Eye (tissue), 1 donor: Measurements from ENCODE around the gene PRKG1.
"Not testable (repeated sequence)": the region's sequence is repeated elsewhere in the genome, so short reads cannot be mapped to it uniquely, and the experiment has no call there.

ENCODE experiments used
- DNase-seq: peaks from one replicate; pipeline ENCODE4 v3.0.0-alpha.2; 2015

PRKG1 gene

GRCh38 chr10:51669041-51669440 is 594.8 kb downstream of the PRKG1 start:
- no peak for DNase-seq

- no peak for DNase-seq
Measured at GRCh38 chr10:51672039-51672535, 597.8 kb downstream of the PRKG1 start.

DNA sequence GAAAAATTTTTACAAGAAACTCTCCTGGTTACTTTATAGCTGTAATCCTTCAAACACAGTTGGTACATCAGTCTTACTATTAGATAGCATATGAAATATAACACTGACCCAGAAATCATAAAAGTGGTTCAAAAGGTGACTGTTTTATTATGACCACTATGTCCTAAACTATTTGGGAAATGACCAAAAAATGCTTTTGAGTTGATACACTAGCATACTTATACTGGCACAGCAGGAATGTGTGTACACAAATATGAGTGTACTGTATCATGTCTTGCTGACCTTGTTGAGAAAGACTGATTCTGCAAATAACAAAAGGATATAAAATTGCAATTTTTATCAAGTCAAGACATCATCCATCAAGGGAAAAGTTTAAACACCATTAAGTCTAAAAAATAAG is 600.8 kb downstream of the PRKG1 start:
- DNase-seq, result no peak

DNA sequence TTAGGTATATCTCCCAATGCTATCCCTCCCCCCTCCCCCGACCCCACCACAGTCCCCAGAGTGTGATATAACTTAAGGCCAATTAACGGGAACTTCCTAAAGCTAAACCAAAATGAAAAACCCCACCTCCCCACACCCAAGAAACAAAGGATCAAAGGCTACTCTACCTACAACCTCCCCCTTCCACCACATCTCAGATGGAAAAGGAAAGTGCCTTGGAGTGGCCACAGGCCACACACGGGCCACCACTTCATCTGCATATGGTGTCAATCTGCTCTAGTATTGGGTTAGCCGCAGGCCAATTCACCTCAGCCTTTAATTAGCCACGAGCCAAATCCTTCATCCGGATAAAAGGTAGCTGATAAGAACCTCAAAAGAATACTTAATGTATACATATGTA is 605.6 kb downstream of the PRKG1 start:
- no peak for DNase-seq

DNA sequence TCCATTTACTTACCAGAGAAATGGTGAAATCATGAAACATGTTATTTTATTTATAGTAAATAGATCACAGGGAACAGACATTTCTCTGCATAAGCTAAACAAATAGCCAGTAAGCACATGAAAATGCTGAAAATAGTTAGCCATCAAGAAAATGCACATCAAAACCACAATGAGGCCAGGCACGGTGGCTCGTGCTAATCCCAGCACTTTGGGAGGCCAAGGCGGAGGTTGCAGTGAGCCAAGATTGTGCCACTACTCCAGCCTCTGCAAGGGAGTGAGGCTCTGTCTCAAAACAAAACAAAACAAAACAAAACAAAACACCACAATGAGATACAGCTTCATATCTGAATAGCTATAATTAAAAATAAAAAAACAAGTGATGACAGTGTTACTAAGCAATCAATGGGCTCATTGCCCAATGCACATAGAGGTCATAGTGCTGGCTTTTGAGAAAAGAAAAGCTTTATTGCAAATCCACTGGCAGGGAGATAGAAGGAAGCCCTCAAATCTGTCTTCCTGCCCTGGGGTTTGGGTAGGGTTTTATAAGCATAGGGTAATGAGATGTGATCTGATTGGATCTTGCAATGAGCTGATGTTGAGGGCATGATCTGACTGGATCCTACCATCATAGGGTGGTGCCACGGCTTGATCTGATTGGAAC is 608.9 kb downstream of the PRKG1 start:
- DNase-seq, result no peak

DNA sequence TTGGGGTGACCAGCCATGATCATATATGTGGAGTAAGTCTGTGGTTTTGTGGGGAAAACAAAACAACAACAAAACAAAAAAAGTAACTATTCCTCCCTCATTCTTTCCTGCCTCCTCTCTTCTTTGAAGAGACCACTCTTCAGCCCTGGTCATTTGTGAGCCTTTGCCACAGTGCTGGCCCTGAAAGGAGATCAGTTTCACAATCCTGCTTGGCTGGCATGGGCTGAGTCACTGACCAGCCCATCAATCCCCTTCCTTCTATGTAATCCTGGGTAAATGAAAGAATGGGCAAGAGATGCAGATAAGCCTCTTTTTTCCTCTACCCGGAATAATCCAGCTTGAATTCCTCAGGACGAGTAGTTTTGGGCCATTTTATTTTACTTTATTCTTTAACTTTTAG is 611.5 kb downstream of the PRKG1 start:
- DNase-seq, result no peak

GRCh38 chr10:51687296-51687695 is 613.0 kb downstream of the PRKG1 start:
- DNase-seq, result no peak

- DNase-seq, result not testable (repeated sequence)
Measured at GRCh38 chr10:51688826-51689225, 614.5 kb downstream of the PRKG1 start.

DNA sequence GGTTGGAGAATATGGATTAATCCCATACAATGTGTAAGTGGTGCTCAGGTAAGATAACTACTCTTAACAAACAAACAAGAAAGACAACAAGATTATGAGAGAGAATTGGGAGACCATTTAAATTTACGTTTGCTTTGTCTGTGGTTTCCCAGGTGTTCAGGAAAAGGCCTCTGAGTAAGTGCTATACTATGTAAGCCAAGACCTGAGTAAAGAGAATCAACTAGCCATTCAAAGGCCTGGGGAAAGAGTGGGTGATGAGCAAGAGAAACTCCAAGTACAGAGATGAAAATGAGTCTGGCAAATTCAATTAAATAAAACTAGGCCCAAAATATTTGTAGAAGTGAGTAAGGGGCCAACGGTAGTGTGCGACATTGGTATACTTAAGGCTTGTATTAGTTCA is 615.2 kb downstream of the PRKG1 start:
- DNase-seq, result no peak

GRCh38 chr10:51691135-51691534 is 616.8 kb downstream of the PRKG1 start:
- no peak for DNase-seq

- no peak for DNase-seq
Measured at GRCh38 chr10:51694086-51694768, 619.9 kb downstream of the PRKG1 start.

DNA sequence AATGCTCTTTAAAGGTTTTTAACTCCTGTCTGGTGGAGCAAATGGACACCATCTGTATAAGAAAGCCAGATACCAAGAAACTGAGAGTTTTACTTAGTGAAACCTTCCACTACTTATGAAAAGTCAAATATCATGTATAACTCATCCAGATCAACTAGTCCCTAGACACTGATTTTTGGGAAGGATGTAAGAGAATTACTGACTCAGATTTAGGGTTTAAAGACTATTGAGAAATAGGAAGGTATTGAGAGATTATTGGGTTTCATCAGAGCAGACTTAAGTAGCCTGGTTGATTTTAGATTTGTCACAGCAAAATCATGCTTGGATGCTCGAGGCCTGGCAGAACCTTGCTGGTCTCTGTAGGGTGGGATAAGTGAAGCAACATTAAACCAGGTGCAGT is 622.0 kb downstream of the PRKG1 start:
- DNase-seq, result no peak

GRCh38 chr10:51698473-51699063 is 624.3 kb downstream of the PRKG1 start:
- no peak for DNase-seq

DNA sequence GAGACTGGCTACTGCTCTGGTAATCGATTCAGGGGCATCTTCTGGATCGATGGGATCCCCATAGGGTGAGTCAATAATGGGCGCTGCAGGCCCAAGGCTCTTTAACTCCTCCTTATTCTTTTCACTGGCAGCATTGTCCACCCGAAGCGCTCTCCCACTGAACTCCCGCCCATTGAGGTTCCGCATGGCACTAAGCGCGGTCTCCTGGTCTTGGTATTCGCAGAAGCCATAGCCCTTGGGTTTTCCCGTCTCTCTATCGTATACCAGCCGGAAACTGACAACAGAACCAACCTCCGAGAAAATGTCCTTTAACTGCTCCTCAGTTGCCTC is 624.8 kb downstream of the PRKG1 start:
- DNase-seq, result no peak

GRCh38 chr10:51699475-51700227 is 625.4 kb downstream of the PRKG1 start, which contains the start of gene CSTF2T:
CSTF2T (minus strand) TSS chr10:51699595; CDS start chr10:51699549, 46 bp downstream.
- DNase-seq, result peak; percentile 99

DNA sequence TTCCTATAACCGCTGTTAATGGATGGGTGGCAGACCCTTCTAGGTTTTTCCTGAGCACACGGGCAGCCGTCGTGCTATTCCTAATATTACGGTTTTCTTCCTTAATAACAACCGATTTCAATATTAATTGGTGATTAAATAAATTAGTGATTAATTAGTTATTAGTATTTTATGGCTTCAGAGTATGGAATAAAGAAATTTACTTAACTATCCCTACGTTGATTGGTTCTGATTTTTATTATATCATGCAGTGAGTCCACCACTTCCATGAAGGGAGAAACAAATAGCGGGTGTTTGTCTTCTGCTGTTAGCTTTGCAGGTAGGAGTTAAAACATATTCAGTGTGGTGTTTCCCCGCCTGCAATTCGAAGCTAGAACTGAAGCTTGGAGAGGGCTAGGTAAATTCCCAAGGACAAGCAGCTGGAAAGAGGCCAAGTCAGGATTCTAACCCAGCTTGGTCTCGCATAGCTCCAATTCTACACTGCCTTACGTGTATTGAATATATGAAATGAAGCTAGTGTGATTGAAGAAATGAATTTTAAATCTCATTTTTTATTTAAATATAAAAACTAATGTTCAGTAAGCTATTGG is 626.0 kb downstream of the PRKG1 start:
- DNase-seq, result peak; percentile 76

DNA sequence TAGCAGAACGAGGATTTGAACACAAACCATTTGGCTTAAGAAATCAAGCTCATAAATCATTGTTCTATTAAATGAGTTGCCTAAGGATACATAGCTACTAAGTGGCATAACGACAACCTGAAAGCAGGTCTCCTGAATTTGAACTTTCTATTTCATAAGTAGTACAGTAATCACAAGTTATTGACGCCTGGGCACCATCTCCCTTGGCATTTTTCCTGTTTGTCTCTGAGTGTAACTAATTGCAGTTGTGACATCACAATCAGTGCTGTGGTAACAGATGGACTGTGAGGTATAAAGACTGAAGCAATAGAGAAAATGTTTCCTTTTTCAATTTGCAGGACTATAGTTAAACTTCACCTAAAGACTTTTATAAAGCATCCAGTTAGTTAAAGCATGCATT is 631.5 kb downstream of the PRKG1 start:
- DNase-seq, result no peak

DNA sequence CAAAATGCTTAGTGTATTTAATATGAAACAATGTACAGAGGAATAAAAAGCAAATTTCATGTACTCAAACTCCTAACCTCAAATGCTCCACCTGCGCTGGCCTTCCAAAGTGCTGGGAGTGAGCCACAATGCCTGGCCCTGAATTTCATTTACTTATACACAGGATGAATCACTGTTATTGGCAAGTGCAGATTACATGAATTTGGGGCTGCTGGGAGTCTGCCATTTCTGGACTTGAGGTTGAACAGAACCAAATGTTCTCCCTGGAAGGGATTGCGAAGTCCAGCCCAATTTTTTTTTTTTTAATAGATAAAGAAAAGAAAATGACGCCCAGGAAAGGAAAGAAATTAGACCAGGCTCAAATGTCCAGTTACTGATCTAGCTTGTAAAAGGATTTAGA is 631.9 kb downstream of the PRKG1 start:
- peak; percentile 36 for DNase-seq

DNA sequence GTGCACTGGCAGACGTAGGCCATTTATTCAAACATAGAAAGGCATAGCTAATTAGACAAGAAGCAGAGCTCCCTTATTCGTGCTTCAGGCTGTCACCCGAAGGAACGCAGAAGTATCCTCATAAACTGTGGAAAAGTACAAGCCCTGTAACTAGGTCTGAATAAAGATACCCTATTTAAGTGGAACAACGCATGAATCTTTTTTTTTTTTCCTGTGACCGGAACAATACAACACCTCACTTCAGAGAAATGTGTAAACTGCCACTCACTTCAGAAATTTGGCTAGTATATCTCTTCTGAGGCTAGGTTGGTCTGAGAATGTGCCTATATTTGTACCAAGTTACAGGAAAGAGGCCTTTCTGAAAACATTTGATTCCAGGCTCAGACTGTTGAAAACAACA is 633.1 kb downstream of the PRKG1 start:
- no peak for DNase-seq

DNA sequence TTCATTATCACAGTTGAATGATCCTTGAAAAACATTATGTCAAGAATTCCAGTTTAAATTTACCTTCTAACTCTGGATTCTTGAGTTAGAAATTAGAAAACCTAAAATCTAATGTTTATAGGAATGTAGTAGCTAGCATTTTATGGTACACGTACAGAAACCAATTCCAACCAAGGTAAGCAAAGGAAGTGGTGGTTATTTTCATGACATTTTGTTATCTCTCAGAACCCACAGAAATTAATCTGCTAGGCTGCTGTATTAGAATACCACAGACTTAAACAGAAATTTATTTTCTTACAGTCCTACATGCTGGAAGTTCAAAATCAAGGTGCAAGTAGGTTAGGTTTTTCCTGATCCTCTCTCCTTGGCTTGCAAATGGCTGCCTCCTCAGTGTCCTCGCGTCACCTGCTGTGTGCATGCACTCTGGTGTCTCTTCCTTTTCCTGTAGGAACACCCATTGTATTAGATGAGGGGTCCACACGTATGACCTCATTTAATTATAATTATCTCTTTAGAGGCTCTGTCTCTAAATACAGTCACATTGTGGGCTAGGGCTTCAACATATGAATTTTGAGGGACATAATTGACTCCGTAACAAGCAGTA is 633.6 kb downstream of the PRKG1 start:
- no peak for DNase-seq

GRCh38 chr10:51708609-51709008 is 634.3 kb downstream of the PRKG1 start:
- no peak for DNase-seq

DNA sequence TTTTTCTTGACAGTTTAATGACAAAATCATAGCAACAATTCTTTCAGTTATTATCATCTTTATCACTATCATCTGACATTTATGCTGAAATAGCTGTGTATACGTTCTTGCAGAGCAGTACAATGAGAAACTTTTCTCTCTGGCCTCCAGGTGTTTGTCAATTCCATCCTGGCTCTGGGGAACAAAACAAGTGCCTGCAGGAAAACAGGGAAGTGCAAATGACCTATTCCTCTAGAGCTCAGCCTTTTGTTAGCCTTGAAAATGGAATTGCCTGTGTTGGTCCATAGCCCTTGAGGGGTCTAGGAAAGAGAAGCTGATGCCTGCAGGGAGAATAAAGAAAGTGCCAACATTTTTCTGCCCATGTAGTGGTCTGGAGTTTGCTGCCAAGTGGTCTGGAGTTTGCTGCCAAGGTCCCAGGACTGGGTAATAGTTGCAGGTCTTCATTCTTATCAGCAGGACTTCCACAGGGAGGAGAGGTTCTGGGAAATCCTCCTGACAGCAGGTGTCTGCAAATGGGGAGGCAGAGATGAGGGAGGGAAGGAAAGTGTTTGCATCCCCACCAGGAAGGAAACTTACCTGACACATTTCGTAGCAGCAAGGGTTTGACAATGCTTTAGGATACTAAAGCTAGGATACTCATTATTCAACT is 635.2 kb downstream of the PRKG1 start:
- DNase-seq, result no peak
